Dermis blood vessel endothelial cell (primary cell): ENCODE data around the gene PCSK2. TPM values are rescaled to one million over a fixed set of nuclear protein-coding genes. Genes with fewer than 3 reads are reported as not detected.
A peak's percentile ranks its signal among the peaks of the same experiment; 100 is the strongest.
"Not testable (repeated sequence)": the region's sequence is repeated elsewhere in the genome, so short reads cannot be mapped to it uniquely, and the experiment has no call there.

ENCODE experiments used
- DNase-seq: peaks from one replicate; pipeline ENCODE4 v3.0.0; 2010
- total RNA-seq: library from RNA; depleted of rRNA; stranded (reverse); fragments of >200 nt; gene quantifications from 2 replicates; pipeline ENCODE4 v1.2.3, GENCODE V29; 2014

PCSK2 gene
- total RNA-seq: not detected in 2 replicates

DNA sequence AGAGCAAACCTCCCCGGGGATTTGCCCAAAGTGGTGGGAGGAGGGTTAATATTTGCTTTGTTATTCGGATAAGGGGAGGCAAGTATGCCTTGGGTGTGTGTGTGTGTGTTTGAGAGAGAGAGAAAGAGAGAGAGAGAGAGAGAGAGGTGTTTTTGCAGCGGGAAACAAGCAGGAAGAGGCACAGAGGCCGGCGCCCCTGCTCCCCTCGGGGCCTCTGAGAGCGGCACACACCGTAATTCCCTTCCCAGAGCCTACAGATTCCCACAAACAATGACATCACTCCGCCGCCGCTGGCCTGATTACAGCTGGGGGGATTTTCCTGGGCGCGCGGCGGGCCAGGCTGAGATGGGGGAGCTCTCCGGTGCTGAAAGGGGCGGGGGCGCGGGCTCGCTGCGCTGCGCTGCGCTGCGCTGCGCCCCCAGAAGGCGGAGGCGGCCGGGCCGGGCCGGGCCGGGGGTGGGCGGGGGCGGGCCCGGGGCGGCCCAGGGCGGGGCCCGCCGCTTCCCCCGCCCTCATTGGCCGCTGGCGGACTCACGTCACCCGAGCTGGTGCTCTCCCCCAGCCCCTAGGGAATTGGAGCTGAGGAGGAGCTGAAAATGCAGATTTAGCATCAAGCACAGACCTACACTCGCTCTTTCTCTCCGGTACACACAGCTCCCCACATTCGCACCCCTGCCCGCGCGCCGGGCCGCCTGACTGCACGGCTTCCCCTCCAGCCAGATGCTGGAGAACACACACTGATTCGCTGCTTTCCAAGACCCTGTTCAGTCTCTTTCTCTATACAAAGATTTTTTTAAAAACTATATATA, at the start of gene PCSK2:
Gene PCSK2 (plus strand): TSS at position 631 of the 809 bp plus-strand sequence. CDS start 266 bp downstream, outside the sequence.
- DNase-seq: peak; percentile 12

DNA sequence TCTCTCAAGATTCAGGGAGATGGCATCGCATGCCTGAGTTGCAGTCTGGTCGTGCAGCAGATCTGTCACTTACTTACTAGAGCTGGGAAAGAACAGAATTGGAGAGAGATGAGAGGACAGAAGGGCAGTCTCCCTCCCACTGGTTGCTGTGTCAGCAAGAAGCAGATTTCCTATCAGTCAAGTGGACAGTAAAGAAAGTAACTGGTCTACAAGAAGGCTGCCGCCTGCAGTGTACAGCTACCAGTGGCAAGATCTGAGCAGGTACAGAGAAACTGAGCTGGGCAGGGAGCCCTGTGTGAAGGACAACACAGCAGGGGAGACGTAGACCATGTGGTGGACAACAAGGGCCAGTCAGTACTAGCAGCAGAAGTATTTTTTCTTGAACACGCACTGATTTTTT, 49.5 kb upstream of the PCSK2 start:
- no peak for DNase-seq

DNA sequence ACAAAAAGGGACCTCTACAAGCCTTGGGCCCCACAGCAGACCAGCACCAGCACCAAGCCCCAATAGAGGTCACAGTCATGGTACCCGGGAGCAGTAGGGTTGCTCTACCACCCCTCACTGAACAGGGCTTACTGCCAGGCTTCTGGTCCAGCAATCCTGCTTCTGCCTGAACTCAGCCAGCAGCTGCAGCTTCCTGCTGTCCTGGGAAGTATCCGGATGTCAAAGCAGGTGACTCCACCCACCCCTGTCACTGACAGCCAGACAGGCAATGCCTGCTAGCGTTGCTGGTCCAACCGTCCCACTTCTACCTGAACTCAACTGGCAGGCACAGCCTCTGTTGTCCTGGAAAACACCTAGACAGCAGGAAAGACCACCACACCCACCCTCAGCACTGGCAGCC, 47.0 kb upstream of the PCSK2 start:
- no peak for DNase-seq

GRCh38 chr20:17189976-17190695, 36.7 kb upstream of the PCSK2 start:
- DNase-seq: no peak

- DNase-seq: no peak
These were observed 29.8 kb upstream of the PCSK2 start for GRCh38 chr20:17197041-17197440.

DNA sequence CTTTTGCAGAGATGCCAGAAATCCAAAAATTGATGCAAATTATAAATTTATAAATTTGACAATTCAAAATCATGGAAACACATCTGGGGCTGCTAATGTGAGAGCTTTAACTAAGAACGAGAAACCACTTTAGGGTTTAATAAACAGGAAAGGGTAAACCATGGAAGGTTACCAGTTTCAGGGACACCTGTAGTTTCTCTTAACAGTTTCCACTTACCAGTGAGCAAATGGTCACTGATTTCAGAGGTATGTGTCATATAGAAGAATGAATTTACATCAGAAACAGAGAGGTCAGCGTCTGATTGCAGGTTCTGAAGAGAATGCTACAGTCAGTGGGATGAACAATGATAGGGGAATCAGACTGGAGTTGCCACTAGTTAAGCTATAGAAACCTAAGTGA, 24.8 kb upstream of the PCSK2 start:
- no peak for DNase-seq

DNA sequence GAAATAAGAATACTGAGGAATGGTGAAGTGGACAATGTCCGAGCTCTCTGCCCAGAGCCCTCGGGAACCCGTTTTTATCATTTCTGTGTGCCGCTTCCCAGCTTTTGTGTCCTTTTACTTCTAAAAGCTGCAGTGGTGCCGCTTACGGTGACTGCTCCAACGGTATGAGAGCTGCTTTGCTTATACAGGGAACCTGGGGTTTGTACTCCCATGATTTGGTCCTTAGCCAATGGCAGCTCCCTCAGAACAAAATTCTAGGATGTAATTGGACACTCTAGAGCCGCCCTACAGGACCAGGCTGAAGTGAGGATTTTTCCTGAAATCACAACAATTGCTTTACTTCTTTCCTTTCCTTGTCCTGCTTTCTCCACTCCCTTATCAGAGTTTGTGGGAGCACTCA, 24.2 kb upstream of the PCSK2 start:
- no peak for DNase-seq

- no peak for DNase-seq
These were observed 21.6 kb upstream of the PCSK2 start for GRCh38 chr20:17205084-17205813.

DNA sequence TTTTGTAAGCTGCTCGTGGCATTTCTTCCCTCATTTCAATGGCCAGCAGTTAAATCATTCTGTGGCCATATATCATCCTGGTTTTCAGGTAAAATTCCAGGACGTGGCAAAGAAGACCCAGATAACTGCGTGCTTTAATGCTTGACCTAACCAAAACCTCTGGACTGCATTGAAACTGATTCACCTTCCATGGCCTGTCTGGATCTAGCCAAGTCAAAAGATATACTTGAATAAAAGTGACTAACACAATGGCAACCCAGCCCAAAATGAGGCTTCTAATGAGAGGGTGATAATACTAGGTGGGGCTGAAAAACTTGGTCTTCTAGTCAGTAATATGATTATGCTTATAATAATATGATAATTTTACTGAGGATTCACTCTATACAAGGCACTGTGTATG, 16.5 kb upstream of the PCSK2 start:
- DNase-seq: no peak

DNA sequence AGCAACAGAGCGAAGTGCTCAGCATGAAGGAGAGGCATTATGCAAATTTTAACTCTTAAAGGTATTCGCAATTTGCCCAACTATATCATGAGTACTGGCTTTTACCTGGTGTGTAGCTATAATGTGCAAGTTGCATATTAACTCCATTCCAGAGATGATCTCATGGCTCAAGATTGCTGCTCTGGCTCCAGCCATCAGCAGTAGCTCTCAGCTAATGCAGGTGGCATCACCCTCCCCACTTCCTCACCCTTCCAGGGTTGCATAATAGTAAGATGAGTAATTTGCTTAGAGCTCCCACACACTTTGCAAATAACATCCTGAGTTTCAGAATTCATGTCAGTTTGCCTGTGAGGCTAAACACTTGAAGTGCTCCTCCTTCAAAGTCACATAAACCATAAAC, 15.9 kb upstream of the PCSK2 start:
- DNase-seq: no peak

- DNase-seq: no peak
These were observed 11.7 kb upstream of the PCSK2 start for GRCh38 chr20:17215167-17215566.

GRCh38 chr20:17219856-17220255, 7.0 kb upstream of the PCSK2 start:
- not testable (repeated sequence) for DNase-seq

DNA sequence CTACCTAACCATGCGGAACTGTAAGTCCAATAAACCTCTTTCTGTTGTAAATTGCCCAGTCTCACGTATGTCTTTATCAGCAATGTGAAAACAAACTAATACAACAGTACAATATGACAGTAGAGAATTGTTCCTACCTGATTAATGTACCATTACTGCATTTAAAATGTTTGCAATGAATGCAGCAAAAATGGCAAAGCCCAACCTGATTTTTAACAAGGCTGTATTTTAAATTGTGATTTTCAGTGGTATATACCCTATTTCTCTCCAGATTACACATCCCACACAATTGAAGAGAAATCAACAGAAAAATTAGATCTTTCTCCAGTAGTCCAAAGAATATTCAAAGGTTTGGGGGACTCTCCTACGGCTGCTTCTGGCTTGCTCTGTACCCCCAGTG, 3.3 kb upstream of the PCSK2 start:
- DNase-seq: no peak

- no peak for DNase-seq
These were observed 910 bp upstream of the PCSK2 start for GRCh38 chr20:17225851-17226409.

- no peak for DNase-seq
These were observed 357 bp downstream of the PCSK2 start for GRCh38 chr20:17227219-17227575.

- DNase-seq: peak; percentile 2
These were observed 1.1 kb downstream of the PCSK2 start for GRCh38 chr20:17227669-17228623.

GRCh38 chr20:17228624-17229061, 1.8 kb downstream of the PCSK2 start:
- no peak for DNase-seq

DNA sequence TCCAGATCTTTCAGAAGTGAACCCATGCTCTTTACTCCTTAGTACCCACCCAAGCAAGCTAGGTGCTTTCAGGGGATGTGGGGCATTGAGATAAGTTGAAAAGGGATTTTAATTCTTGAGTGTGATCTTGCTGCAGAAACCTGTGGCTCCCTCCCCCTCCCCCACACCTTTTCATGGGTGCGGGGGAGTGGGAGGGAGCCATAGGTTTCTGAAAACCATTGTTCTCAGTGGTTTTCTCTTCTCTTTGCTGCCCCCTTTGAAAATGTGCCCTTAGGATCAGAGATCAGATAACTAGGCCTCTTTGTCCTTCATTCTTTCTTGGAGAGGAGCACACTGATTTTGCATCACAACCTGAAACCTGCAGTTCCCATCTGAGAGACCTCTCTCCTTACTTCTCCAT, 2.4 kb downstream of the PCSK2 start:
- no peak for DNase-seq

GRCh38 chr20:17233626-17234025, 6.8 kb downstream of the PCSK2 start:
- DNase-seq: no peak

- DNase-seq: no peak
These were observed 9.9 kb downstream of the PCSK2 start for GRCh38 chr20:17236766-17237165.

DNA sequence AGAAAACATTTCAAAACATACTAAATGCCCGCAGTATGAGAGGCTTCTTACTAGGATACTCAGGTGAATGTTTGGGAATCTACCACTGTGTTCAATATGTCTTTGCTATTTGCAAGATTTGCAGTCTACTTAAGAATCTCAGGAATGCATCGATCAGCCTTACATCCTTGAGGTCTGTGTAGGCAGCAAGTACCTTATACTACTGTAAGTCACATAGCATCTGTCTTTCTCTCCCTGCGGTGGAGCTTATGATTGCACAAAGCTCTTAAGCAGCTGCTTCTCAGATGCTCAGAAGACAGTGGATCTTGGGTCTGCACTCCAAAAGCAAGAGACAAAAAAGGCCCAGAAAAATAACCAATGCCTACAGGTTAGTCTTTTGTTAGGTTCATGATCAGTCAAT, 21.4 kb downstream of the PCSK2 start:
- DNase-seq: no peak

- DNase-seq: no peak
These were observed 35.9 kb downstream of the PCSK2 start for GRCh38 chr20:17262786-17263185.
